Aorta (tissue), 5 donors: ENCODE measurements around the gene MUTYH. TPM values are rescaled to one million over a fixed set of nuclear protein-coding genes. Genes with fewer than 3 reads are reported as not detected.
"Not testable (repeated sequence)": the region's sequence is repeated elsewhere in the genome, so short reads cannot be mapped to it uniquely, and the experiment has no call there.

Source experiments
- ATAC-seq: fragments of 200-7000 bp; cut with Tn5 transposase; one replicate; pipeline ENCODE4 v1.9.1; 2022; ENCODE audit warnings: moderate library complexity; ENCODE audit not compliant: low FRiP score
- DNase-seq, 2 donors: peaks; one replicate each; pipeline ENCODE4 v3.0.0-alpha.2; 2020
- H3K27ac ChIP-seq, 2 donors: one replicate each; pipeline ENCODE4 v1.5.1; 2013; ENCODE audit warnings: low read length in 2 of 2, mild to moderate bottlenecking in 2 of 2, moderate library complexity in 2 of 2, control low read depth in 1 of 2, inconsistent platforms in 1 of 2, low read depth in 1 of 2
- H3K27me3 ChIP-seq, 2 donors: one replicate each; pipeline ENCODE4 v1.6.1; 2013; ENCODE audit warnings: control low read depth in 1 of 2, low read length in 1 of 2, mild to moderate bottlenecking in 1 of 2, moderate library complexity in 1 of 2; ENCODE audit not compliant: insufficient read depth in 2 of 2, control insufficient read depth in 1 of 2
- H3K36me3 ChIP-seq, 2 donors: one replicate each; pipeline ENCODE4 v1.6.1; 2013; ENCODE audit warnings: control low read depth in 1 of 2, low read length in 1 of 2, mild to moderate bottlenecking in 1 of 2; ENCODE audit not compliant: insufficient read depth in 2 of 2, control insufficient read depth in 1 of 2
- H3K4me1 ChIP-seq, 2 donors: one replicate each; pipeline ENCODE4 v1.6.1; 2013; ENCODE audit warnings: low read length in 2 of 2, control low read depth in 1 of 2, mild to moderate bottlenecking in 1 of 2, moderate library complexity in 1 of 2; ENCODE audit not compliant: insufficient read depth in 2 of 2, control insufficient read depth in 1 of 2
- H3K4me3 ChIP-seq, 2 donors: one replicate each; pipeline ENCODE4 v1.5.1; 2013; ENCODE audit warnings: low read length in 2 of 2, control low read depth in 1 of 2, mild to moderate bottlenecking in 1 of 2
- H3K9me3 ChIP-seq: one replicate; pipeline ENCODE4 v1.6.1; 2013; ENCODE audit warnings: mild to moderate bottlenecking, low read length; ENCODE audit not compliant: control insufficient read depth
- WGBS, 2 donors: extraction: QIAGEN DNeasy Blood & Tissue Kit; methylation state at CpG; one replicate each; pipeline ENCODE4 v1.1.7; 2013; 5-methylcytosine and 5-hydroxymethylcytosine counted together
- intact Hi-C, 2 donors: fragments of 100-400 bp; cut with DNase I; formaldehyde crosslinking; loops; one replicate each; pipeline versions ENCODE4 v1.14.2 to v1.15.0; 2022
- polyA plus RNA-seq, 2 donors: library from polyadenylated mRNA; stranded (reverse); fragments of 200-250 nt; gene quantifications; one replicate each; pipeline ENCODE4 v1.2.3, GENCODE V29; 2013
- total RNA-seq, 2 donors: library from RNA; stranded (reverse); fragmentation: NEBNext Ultra II Directional; extraction: Animal tissue kit (Norgen Biotek cat#: 25700); gene quantifications; one replicate each; pipeline ENCODE4 v1.2.1, GENCODE V29; 2021
- donor health status: healthy with polysubstance abuse.
- donor health status: Bipolar disorder and iron deficiency.
- donor health status: DM: no; HTN: no; CAD: no.
- donor health status: DM: no; HTN: no; CAD: no.
- donor health status: DM: yes; HTN: yes; CAD: no.

The MUTYH gene
- total and polyA plus RNA-seq, 4 donors, result 4.9 to 49.8 (median 24.3) TPM

GRCh38 chr1:45379524-45379923 lies 39.3 kb upstream of the MUTYH start:
- WGBS, 2 donors, result 91 to 92% methylated on average over 6 of the region's 6 CpGs
- H3K4me1 ChIP-seq, result peaks cover 0 to 3% of the 10 kb centered on the region in 2 donors
- intact Hi-C loops, result no loop called here

GRCh38 chr1:45378184-45378583 lies 37.9 kb upstream of the MUTYH start:
- DNase-seq (no peak), ATAC-seq (no peak)
- no peak overlapping the region for H3K27ac ChIP-seq
- no peaks in the 10 kb centered on the region for H3K27me3 ChIP-seq
- H3K4me1 ChIP-seq, result peaks cover 0 to 3% of the 10 kb centered on the region in 2 donors
- intact Hi-C loops, result no loop called here
- H3K36me3 ChIP-seq, result no peaks in the 10 kb centered on the region
- H3K4me3 ChIP-seq, result no peak overlapping the region
- no peaks in the 10 kb centered on the region for H3K9me3 ChIP-seq

More at GRCh38 chr1:45379524-45379923, 39.3 kb upstream of the MUTYH start:
- H3K4me3 ChIP-seq, result no peak overlapping the region
- H3K36me3 ChIP-seq, result no peaks in the 10 kb centered on the region
- DNase-seq (no peak), ATAC-seq (no peak)
- no peaks in the 10 kb centered on the region for H3K27me3 ChIP-seq
- no peaks in the 10 kb centered on the region for H3K9me3 ChIP-seq
- no peak overlapping the region for H3K27ac ChIP-seq

- intact Hi-C loops, result no loop called here
- WGBS, 2 donors, result 43% methylated on average over 3 of the region's 3 CpGs
- H3K27ac ChIP-seq, result peak overlapping the region in 1 of 2 donors; percentile 56
- H3K4me3 ChIP-seq, result no peak overlapping the region
- ATAC-seq (no peak), DNase-seq (no peak)
- H3K4me1 ChIP-seq, result peaks cover 0 to 3% of the 10 kb centered on the region in 2 donors
- no peaks in the 10 kb centered on the region for H3K9me3 ChIP-seq
- no peaks in the 10 kb centered on the region for H3K27me3 ChIP-seq
- H3K36me3 ChIP-seq, result no peaks in the 10 kb centered on the region
These were observed 35.2 kb upstream of the MUTYH start for GRCh38 chr1:45375104-45376090.

GRCh38 chr1:45373573-45373972 lies 33.3 kb upstream of the MUTYH start:
- H3K9me3 ChIP-seq, result no peaks in the 10 kb centered on the region
- H3K27me3 ChIP-seq, result no peaks in the 10 kb centered on the region
- H3K4me3 ChIP-seq, result no peak overlapping the region
- ATAC-seq, result no peak
- peaks cover 0 to 3% of the 10 kb centered on the region in 2 donors for H3K4me1 ChIP-seq
- H3K27ac ChIP-seq, result no peak overlapping the region
- DNase-seq, result no peak
- intact Hi-C loops, result no loop called here
- no peaks in the 10 kb centered on the region for H3K36me3 ChIP-seq

GRCh38 chr1:45370575-45370974 lies 30.3 kb upstream of the MUTYH start:
- no peak overlapping the region for H3K4me3 ChIP-seq
- no peaks in the 10 kb centered on the region for H3K9me3 ChIP-seq
- no peaks in the 10 kb centered on the region for H3K4me1 ChIP-seq
- ATAC-seq (no peak), DNase-seq (no peak)
- no peak overlapping the region for H3K27ac ChIP-seq
- intact Hi-C loops, result no loop called here
- H3K36me3 ChIP-seq, result no peaks in the 10 kb centered on the region
- H3K27me3 ChIP-seq, result no peaks in the 10 kb centered on the region

- DNase-seq, result no peak
- Histone ChIP-seq H3K27me3 (no peaks in the 10 kb centered on the region), H3K4me1 (no peaks in the 10 kb centered on the region), H3K9me3 (no peaks in the 10 kb centered on the region), H3K27ac (no peak overlapping the region), H3K4me3 (no peak overlapping the region), H3K36me3 (no peaks in the 10 kb centered on the region)
- intact Hi-C loops, result no loop called here
- no peak for ATAC-seq
- 91 to 93% methylated on average over 6 of the region's 6 CpGs for WGBS, 2 donors
These were observed 24.8 kb upstream of the MUTYH start for GRCh38 chr1:45365051-45365450.

- Histone ChIP-seq H3K27ac (no peak overlapping the region), H3K4me1 (no peaks in the 10 kb centered on the region), H3K36me3 (no peaks in the 10 kb centered on the region), H3K27me3 (no peaks in the 10 kb centered on the region), H3K4me3 (no peak overlapping the region), H3K9me3 (no peaks in the 10 kb centered on the region)
- DNase-seq (no peak), ATAC-seq (no peak)
- 59 to 60% methylated on average over 2 of the region's 2 CpGs for WGBS, 2 donors
- intact Hi-C loops, result no loop called here
These were observed 24.1 kb upstream of the MUTYH start for GRCh38 chr1:45364294-45364693.

- DNase-seq (peak in 1 of 2 donors; percentile 56), ATAC-seq (peak; percentile 41)
- H3K27ac ChIP-seq, H3K4me1 ChIP-seq, H3K27me3 ChIP-seq, H3K9me3 ChIP-seq, H3K4me3 ChIP-seq, H3K36me3 ChIP-seq: not testable (repeated sequence)
- WGBS, 2 donors, result 77 to 81% methylated on average over 7 of the region's 7 CpGs
- intact Hi-C loops, result loop anchor here (2.0 kb wide), 3 partner anchors 130 to 210 kb away; partner anchors contain the start of gene TESK2 (in 1 of the 2)
These were observed 20.7 kb upstream of the MUTYH start for GRCh38 chr1:45360981-45361380.
